C1 segment of cervical spinal cord (tissue), 14 donors: Measurements from ENCODE around the gene RAB40B.

ENCODE experiments used
- DNase-seq, 14 donors: peaks; one replicate each; lab custom pipeline; 2025; lab: John Stamatoyannopoulos, UW

The RAB40B gene

DNA sequence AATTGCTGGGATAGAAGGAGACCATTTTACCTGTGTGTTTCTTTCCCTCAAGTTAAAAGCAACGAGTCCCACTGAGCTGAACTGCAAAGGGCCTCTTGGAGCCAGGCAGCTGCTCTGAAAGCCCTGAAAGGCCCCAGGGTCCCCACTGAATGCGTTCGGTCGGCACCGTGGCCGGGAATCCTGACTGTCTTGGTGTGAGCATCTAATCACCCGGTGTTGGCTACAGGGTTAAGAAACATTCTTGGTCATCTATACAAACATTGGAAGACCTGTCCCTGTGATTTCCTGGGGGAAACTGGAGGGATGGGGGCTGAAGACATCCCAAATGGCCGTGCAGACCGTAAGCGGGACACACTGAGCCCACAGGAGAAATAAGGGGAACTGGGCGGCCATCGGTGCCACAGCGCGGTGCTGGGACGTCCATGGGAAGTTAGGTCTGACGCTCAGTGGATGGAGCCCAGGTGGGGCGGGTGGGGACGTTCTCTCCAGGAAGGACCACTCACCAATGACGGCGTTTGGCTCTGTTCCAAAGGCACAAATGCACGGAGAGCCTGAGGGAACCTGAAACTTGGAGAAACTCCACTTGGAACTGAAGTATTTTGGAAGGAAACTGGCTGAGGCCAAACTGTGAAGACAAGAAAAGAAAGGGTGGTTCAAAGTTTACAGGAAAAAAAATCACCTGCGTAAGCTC lies 82.3 kb downstream of the RAB40B start:
- no peak for DNase-seq

DNA sequence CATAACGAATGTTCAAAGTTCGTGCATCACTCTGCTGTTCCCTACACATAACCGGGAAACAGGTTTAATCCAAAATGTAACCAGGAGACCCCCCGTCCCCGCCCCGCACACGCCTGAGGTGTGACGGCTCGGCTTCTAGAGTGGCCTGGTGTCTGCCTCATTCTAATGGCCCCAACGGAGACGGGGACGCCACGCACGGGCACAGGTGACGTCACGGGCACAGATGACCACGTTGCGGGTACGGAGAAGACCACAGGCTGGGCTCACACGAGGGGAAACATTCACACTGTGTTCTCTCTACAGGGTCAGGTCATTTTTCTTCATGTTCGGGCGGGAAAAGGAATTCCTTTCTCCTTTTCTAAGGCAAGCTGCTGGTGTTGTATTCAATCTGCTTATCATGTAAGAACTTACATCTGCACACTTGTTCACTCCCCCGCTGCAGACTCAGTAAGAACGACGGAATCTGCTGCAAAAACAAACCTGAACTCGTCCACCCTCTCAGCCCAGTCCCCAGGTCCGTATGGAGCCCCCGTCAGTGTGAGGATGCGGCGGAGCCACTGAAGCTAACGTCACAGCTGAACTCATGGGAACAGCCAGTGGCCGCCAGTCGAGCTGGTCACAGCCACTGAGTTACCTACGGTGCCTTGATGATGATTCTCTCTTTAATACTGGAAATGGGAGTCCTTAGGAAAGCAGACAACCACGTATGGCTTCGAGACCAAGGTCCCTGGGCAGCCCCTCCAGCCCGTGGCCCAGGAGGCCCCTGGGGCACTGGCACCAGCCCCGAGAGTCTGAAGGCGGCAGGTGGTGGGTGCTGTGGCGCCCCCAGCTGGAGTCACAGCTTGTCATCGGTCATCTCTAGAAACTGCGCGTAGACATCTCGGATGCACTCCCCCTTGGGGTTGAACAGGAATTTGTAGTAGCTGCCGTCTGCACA lies 83.1 kb downstream of the RAB40B start:
- no peak for DNase-seq

DNA sequence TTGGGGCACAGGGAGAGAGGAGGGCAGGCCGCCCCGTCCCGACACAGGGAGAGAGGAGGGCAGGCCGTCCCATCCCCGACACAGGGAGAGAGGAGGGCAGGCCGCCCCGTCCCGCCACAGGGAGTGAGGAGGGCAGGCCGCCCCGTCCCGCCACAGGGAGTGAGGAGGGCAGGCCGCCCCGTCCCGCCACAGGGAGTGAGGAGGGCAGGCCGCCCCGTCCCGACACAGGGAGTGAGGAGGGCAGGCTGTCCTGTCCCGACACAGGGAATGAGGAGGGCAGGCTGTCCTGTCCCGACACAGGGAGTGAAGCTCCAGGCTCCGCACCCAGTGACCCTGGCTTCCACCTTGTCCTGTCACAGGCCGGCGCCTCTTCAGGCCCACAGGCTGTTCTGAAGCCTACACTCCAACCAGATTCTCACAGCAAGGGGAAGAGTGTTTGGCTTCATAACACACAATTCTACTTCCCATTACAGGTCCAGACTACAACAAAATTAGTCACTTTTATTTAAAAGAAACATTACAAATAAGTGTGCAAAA lies 84.3 kb downstream of the RAB40B start:
- no peak for DNase-seq

- no peak for DNase-seq
Measured at GRCh38 chr17:82613283-82614094, 85.0 kb downstream of the RAB40B start.

DNA sequence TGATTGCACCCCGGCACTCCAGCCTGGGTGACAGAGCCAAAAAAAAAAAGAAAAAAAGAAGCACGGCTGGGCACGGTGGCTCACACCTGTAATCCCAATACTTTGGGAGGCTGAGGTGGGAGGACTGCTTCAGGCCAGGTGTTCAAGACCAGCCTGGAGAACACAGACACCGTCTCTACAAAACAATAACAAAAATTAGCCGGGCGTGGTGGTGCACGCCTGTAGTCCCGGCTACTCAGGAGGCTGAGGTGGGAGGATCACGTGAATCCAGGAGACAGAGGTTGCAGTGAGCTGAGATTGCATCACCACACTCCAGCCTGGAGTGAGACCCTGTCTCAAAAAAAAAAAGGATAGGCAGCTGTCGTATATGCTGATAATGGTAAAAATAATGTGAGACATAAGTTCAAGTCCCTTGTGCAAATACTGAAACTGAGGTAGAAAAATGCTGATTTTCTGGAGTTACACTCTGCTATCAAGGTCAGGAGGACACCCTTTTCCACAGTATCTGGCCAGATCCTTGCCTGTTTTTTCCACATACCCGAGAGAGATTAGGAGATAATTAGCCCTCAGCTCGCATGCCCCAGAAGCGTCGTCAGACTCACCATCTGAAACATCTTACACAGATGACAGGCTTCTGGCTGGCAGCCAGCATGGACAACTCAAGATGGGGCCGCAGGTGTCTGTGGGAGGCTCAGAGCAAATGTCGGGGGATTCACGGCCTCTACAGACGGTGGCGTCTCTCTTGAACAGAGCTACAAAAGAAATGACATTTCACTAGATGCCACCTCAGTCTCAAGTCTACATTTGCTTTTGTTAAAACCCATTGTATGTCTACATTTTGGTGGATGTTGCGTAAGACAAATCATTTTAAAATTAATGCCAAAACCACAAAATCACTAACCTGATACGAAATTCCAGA lies 87.1 kb downstream of the RAB40B start:
- DNase-seq = no peak

- no peak for DNase-seq
Measured at GRCh38 chr17:82609655-82610054, 88.8 kb downstream of the RAB40B start.

DNA sequence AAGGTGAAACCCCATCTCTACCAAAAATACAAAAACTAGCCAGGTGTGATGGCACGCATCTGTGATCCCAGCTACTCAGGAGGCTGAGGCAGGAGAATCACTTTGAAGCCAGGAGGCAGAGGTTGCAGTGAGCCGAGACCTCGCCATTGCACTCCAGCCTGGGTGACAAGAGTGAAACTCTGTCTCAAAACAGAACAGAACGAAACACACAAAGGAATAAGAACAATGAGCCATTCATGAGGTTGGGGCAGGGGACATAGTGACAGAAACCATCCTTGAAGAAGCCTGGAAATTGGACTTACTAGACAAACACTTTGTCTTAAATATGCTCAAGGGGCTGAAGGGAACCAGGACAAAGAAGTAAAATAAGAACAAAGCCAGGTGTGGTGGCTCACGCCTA lies 89.7 kb downstream of the RAB40B start:
- DNase-seq = no peak

DNA sequence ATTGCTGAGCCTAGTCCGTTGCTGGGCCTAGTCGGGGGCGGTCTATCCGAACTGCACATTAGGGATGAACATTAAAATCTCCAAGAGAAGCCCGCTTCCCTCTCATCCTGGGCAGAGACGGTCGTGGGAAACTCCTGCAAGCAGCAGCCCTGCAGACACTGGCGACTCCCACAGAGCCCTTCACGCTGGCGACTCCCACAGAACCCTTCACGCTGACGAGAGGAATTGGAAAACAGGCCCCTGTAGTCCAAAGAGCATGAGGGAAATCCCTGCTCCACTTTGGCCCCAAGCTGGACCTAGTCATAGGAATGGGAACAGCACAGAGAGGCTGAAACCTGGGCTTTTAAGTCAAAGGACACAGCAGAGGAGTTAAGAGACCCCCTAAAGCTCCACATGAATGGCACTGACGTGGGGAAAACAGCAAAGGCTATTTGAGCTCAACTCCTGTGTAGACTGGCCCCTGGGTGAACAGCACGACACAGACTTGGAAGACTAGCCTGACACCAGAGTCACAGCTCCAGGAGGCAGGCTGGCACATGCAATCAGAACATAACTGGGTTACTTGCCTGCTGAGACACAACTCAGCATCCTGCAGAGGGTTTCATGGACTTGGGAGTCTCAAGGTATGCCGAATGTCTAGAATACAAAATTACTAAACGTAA lies 92.4 kb downstream of the RAB40B start:
- DNase-seq = no peak
